GM12878 (cell line): ENCODE data around the gene OR5AP2.

Experiments used
- MEF2A ChIP-seq: IDR thresholded peaks from 2 replicates; pipeline ENCODE4 v1.6.1; 2011; ENCODE audit warnings: low read depth, mild to moderate bottlenecking, low read length, moderate library complexity; ENCODE audit not compliant: insufficient read depth
- NFYB ChIP-seq: IDR thresholded peaks from 2 replicates; pipeline ENCODE4 v1.6.1; 2011; ENCODE audit warnings: low read depth, mild to moderate bottlenecking, low read length, improper control_type of control experiment, moderate library complexity; ENCODE audit not compliant: insufficient read depth
- POLR2A ChIP-seq: IDR thresholded peaks from 2 replicates; pipeline ENCODE4 v1.6.1; 2011; ENCODE audit warnings: low read depth, mild to moderate bottlenecking, low read length
- POLR2AphosphoS5 ChIP-seq: IDR thresholded peaks from 2 replicates; pipeline ENCODE4 v1.6.1; 2011; ENCODE audit warnings: mild to moderate bottlenecking, low read length, inconsistent platforms
- USF1 ChIP-seq: IDR thresholded peaks from 2 replicates; pipeline ENCODE4 v1.6.1; 2011; ENCODE audit warnings: borderline replicate concordance, low read depth, mild to moderate bottlenecking, moderate library complexity, mixed read lengths, low read length; ENCODE audit not compliant: insufficient read depth; ENCODE audit errors: extremely low read length
- YY1 ChIP-seq: IDR thresholded peaks from 2 replicates; pipeline ENCODE4 v1.6.1; 2011; ENCODE audit warnings: low read depth, mild to moderate bottlenecking, low read length

GRCh38 chr11:56659755-56660154 lies 17.5 kb upstream of the OR5AP2 start:
- TF ChIP-seq MEF2A (no peak), POLR2A (no peak), YY1 (no peak), POLR2AphosphoS5 (no peak), NFYB (no peak), USF1 (no peak)
